BJ (cell line): ENCODE data around the gene SPATA7. TPM values are rescaled to one million over a fixed set of nuclear protein-coding genes. Genes with fewer than 3 reads are reported as not detected.

Experiments used
- CTCF ChIA-PET: fragments of 350-600 bp; formaldehyde crosslinking; extraction: SDS; loops from one replicate; lab custom pipeline; 2021; ENCODE audit warnings: antibody characterized with exemption, inconsistent platforms; lab: Yijun Ruan, JAX
- POLR2A ChIA-PET: fragments of 300-600 bp; sonication (Branson Sonifier 250); formaldehyde crosslinking; extraction: SDS; loops from one replicate; lab custom pipeline; 2021; ENCODE audit warnings: antibody characterized with exemption; lab: Charles Lee
- DNase-seq: peaks from one replicate; pipeline ENCODE4 v3.0.0-alpha.2; 2011; ENCODE audit warnings: low read depth
- H3K27me3 ChIP-seq: 2 replicates; pipeline ENCODE4 v1.6.0; 2011; ENCODE audit warnings: low read length; ENCODE audit not compliant: control insufficient read depth, insufficient read depth
- H3K36me3 ChIP-seq: 2 replicates; pipeline ENCODE4 v1.5.1; 2011; ENCODE audit warnings: low read length; ENCODE audit not compliant: control insufficient read depth, insufficient read depth
- H3K4me3 ChIP-seq: 2 replicates; pipeline ENCODE4 v1.5.1; 2011; ENCODE audit warnings: low read depth, mild to moderate bottlenecking, control low read depth, low read length
- CTCF ChIP-seq: IDR thresholded peaks from 2 replicates; pipeline ENCODE4 v1.5.1; 2011; ENCODE audit warnings: low read depth, mild to moderate bottlenecking, control low read depth, inconsistent platforms, low read length, moderate library complexity; ENCODE audit not compliant: insufficient read depth
- polyA minus RNA-seq: library from RNA; depleted of rRNA, polyadenylated mRNA; stranded (reverse); fragments of >200 nt; gene quantifications from 2 replicates; pipeline ENCODE4 v1.2.3, GENCODE V29; 2011; rRNA and poly(A)+ RNA removed
- polyA plus RNA-seq: library from polyadenylated mRNA; depleted of rRNA; stranded (reverse); fragments of >200 nt; gene quantifications from 2 replicates; pipeline ENCODE4 v1.2.3, GENCODE V29; 2011; rRNA removed

The SPATA7 gene
- polyA plus RNA-seq = 4.9 and 7.8 TPM in 2 replicates
- 5.6 and 6.9 TPM in 2 replicates for polyA minus RNA-seq

GRCh38 chr14:88385212-88386101 lies at the start of gene SPATA7:
TSS of gene SPATA7 (plus strand) at chr14:88385657. CDS start at chr14:88385819, 162 bp downstream.
- POLR2A ChIA-PET = interaction anchor here (0.6 kb wide), 1 partner anchor 388 kb away, joined by 14 read pairs; no protein-coding TSS in a partner anchor
- CTCF ChIA-PET = interaction anchor here (0.6 to 1.5 kb wide), 2 partner anchors 196 to 441 kb away, joined by 3 to 5 read pairs; no protein-coding TSS in a partner anchor

GRCh38 chr14:88340357-88340756 lies 45.1 kb upstream of the SPATA7 start:
- TF ChIP-seq CTCF = no peak
- H3K4me3 ChIP-seq = no peak overlapping the region
- no peaks in the 10 kb centered on the region for H3K36me3 ChIP-seq
- no peaks in the 10 kb centered on the region for H3K27me3 ChIP-seq
- POLR2A ChIA-PET = no interaction called here
- CTCF ChIA-PET = interaction anchor here (1.0 kb wide), 1 partner anchor 12 kb away, joined by 3 read pairs; no protein-coding TSS in a partner anchor
- DNase-seq = no peak

More at GRCh38 chr14:88385212-88386101, at the start of gene SPATA7:
- no peak for TF ChIP-seq CTCF
- Histone ChIP-seq H3K36me3 (no peaks in the 10 kb centered on the region), H3K27me3 (peaks cover 2% of the 10 kb centered on the region; the same call in 1 of the 2 replicates), H3K4me3 (peak within 1 kb of the TSS; percentile 94)
- peak; percentile 36 for DNase-seq

GRCh38 chr14:88342980-88343379 lies 42.5 kb upstream of the SPATA7 start:
- TF ChIP-seq CTCF = no peak
- DNase-seq = no peak
- POLR2A ChIA-PET = no interaction called here

GRCh38 chr14:88346048-88346639 lies 39.3 kb upstream of the SPATA7 start:
- peak; percentile 37 for DNase-seq
- H3K36me3 ChIP-seq = no peaks in the 10 kb centered on the region

More at GRCh38 chr14:88342980-88343379, 42.5 kb upstream of the SPATA7 start:
- Histone ChIP-seq H3K27me3 (no peaks in the 10 kb centered on the region), H3K4me3 (no peak overlapping the region), H3K36me3 (no peaks in the 10 kb centered on the region)
- CTCF ChIA-PET = interaction anchor here (0.5 kb wide), 1 partner anchor 1584 kb away, joined by 3 read pairs; no protein-coding TSS in a partner anchor

More at GRCh38 chr14:88346048-88346639, 39.3 kb upstream of the SPATA7 start:
- Histone ChIP-seq H3K4me3 (no peak overlapping the region), H3K27me3 (no peaks in the 10 kb centered on the region)
- POLR2A ChIA-PET = no interaction called here
- CTCF ChIA-PET = no interaction called here
- TF ChIP-seq CTCF = no peak
